Measurements from ENCODE around the gene PALM. TPM values are rescaled to one million over a fixed set of nuclear protein-coding genes. Genes with fewer than 3 reads are reported as not detected.

The PALM gene
- total and polyA plus RNA-seq, 9 of the 15 experiments (the other 6 are each of a cell fraction or from before 2014, with no cell fraction given), result 0.04 to 6.6 (median 1.7) TPM

- no peak for TF ChIP-seq TFE3 (CRISPR knock-in tag; IDR thresholded peaks at IDR 0.05)
- TF ChIP-seq FOXP4 (CRISPR knock-in tag; IDR thresholded peaks at IDR 0.05; ENCODE audit: borderline replicate concordance), result no peak
- TF ChIP-seq, protein P1, sequence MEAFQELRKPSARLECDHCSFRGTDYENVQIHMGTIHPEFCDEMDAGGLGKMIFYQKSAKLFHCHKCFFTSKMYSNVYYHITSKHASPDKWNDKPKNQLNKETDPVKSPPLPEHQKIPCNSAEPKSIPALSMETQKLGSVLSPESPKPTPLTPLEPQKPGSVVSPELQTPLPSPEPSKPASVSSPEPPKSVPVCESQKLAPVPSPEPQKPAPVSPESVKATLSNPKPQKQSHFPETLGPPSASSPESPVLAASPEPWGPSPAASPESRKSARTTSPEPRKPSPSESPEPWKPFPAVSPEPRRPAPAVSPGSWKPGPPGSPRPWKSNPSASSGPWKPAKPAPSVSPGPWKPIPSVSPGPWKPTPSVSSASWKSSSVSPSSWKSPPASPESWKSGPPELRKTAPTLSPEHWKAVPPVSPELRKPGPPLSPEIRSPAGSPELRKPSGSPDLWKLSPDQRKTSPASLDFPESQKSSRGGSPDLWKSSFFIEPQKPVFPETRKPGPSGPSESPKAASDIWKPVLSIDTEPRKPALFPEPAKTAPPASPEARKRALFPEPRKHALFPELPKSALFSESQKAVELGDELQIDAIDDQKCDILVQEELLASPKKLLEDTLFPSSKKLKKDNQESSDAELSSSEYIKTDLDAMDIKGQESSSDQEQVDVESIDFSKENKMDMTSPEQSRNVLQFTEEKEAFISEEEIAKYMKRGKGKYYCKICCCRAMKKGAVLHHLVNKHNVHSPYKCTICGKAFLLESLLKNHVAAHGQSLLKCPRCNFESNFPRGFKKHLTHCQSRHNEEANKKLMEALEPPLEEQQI (IDR thresholded peaks at IDR 0.05), result no peak
- TF ChIP-seq IFI16 (CRISPR knock-in tag; IDR thresholded peaks at IDR 0.05), result no peak
- TF ChIP-seq PHF21A (IDR thresholded peaks at IDR 0.05; ENCODE audit: borderline replicate concordance, low read depth), result no peak
- peak; percentile 1; the same call in 1 of the 2 replicates for TF ChIP-seq SPI1 (IDR thresholded peaks at IDR 0.05; ENCODE audit: borderline replicate concordance, low read depth, low read length)
- no peak for TF ChIP-seq EP300 (IDR thresholded peaks at IDR 0.05; ENCODE audit: low read length)
- TF ChIP-seq CHD1 (IDR thresholded peaks at IDR 0.05; ENCODE audit: low read length), result no peak
- TF ChIP-seq ZBTB40 (IDR thresholded peaks at IDR 0.05), result 0 out of 2 replicates have a peak, but pooled peaks have one; percentile 12
- no peak for TF ChIP-seq ZBTB40 (CRISPR knock-in tag; IDR thresholded peaks at IDR 0.05)
- 0 out of 4 replicates have a peak, but pooled peaks of 1 of the 2 experiments have one; percentile 19 for TF ChIP-seq SIN3A (IDR thresholded peaks at IDR 0.05; ENCODE audit: borderline replicate concordance in 2 of 2, control insufficient read depth in 1 of 2, low read depth in 2 of 2, low read length in 2 of 2)
Observed at GRCh38 chr19:661427-662196, 47.1 kb upstream of the PALM start (continued).

Data from K562 (cell line).